Ascending aorta (tissue), 2 donors: ENCODE data around the gene C1orf141. TPM values are rescaled to one million over a fixed set of nuclear protein-coding genes. Genes with fewer than 3 reads are reported as not detected.
A peak's percentile ranks its signal among the peaks of the same experiment; 100 is the strongest.

Source experiments
- DNase-seq, 2 donors: peaks; one replicate each; pipeline ENCODE4 v3.0.0-alpha.2; 2019; ENCODE audit warnings: low spot score in 2 of 2
- H3K27ac ChIP-seq, 2 donors: fragments of 200-600 bp; sonication (generic); one replicate each; pipeline ENCODE4 v1.5.1; 2016 to 2017; ENCODE audit warnings: mild to moderate bottlenecking in 1 of 2
- H3K27me3 ChIP-seq: fragments of 200-600 bp; sonication (generic); one replicate; pipeline ENCODE4 v1.5.1; 2017
- H3K36me3 ChIP-seq, 2 donors: fragments of 200-600 bp; sonication (generic); one replicate each; pipeline ENCODE4 v1.5.1; 2016
- H3K4me1 ChIP-seq, 2 donors: fragments of 200-600 bp; sonication (generic); one replicate each; pipeline ENCODE4 v1.5.1; 2016 to 2017; ENCODE audit warnings: mild to moderate bottlenecking in 1 of 2
- H3K4me3 ChIP-seq, 2 donors: fragments of 200-600 bp; sonication (generic); one replicate each; pipeline ENCODE4 v1.5.1; 2016 to 2017; ENCODE audit warnings: mild to moderate bottlenecking in 1 of 2
- H3K9me3 ChIP-seq, 2 donors: fragments of 200-600 bp; sonication (generic); one replicate each; pipeline ENCODE4 v1.5.1; 2016
- CTCF ChIP-seq, 3 experiments: fragments of 200-600 bp in 2 of 3; fragments of 450-650 bp in 1 of 3; sonication (generic) in 2 of 3; IDR thresholded peaks; one replicate each; pipeline ENCODE4 v1.5.1; 2016 to 2019; ENCODE audit warnings: antibody characterized with exemption in 3 of 3, mild to moderate bottlenecking in 1 of 3, moderate library complexity in 1 of 3
- intact Hi-C: fragments of 100-400 bp; cut with DNase I; formaldehyde crosslinking; loops from one replicate; pipeline ENCODE4 v1.15.1; 2023
- total RNA-seq: library from RNA; depleted of rRNA; stranded (reverse); fragments of >200 nt; gene quantifications from one replicate; pipeline ENCODE4 v1.1.0, GENCODE V29; 2016

C1orf141 gene
- total RNA-seq, 1 donor from 2014 or later, result not detected

- H3K4me1 ChIP-seq, result no peaks in the 10 kb centered on the region
- TF ChIP-seq CTCF (IDR thresholded peaks at IDR 0.05), result no peak
- no peak overlapping the region for H3K4me3 ChIP-seq
- H3K9me3 ChIP-seq, result no peaks in the 10 kb centered on the region
- intact Hi-C loops, result no loop called here
- no peak overlapping the region for H3K27ac ChIP-seq
- no peaks in the 10 kb centered on the region for H3K27me3 ChIP-seq
- no peak for DNase-seq
- H3K36me3 ChIP-seq, result no peaks in the 10 kb centered on the region
Observed at GRCh38 chr1:67105508-67105907, 29.3 kb downstream of the C1orf141 start.

GRCh38 chr1:67103548-67103947 lies 31.2 kb downstream of the C1orf141 start:
- intact Hi-C loops, result no loop called here
- Histone ChIP-seq H3K36me3 (no peaks in the 10 kb centered on the region), H3K27ac (no peak overlapping the region), H3K4me1 (no peaks in the 10 kb centered on the region), H3K9me3 (no peaks in the 10 kb centered on the region), H3K27me3 (no peaks in the 10 kb centered on the region), H3K4me3 (no peak overlapping the region)
- DNase-seq, result no peak
- no peak for TF ChIP-seq CTCF (IDR thresholded peaks at IDR 0.05)

- H3K9me3 ChIP-seq, result no peaks in the 10 kb centered on the region
- H3K36me3 ChIP-seq, result no peaks in the 10 kb centered on the region
- intact Hi-C loops, result no loop called here
- peak overlapping the region in 1 of 2 donors; percentile 39 for H3K27ac ChIP-seq
- H3K27me3 ChIP-seq, result no peaks in the 10 kb centered on the region
- no peak for DNase-seq
- no peaks in the 10 kb centered on the region for H3K4me1 ChIP-seq
- no peak for TF ChIP-seq CTCF (IDR thresholded peaks at IDR 0.05)
- no peak overlapping the region for H3K4me3 ChIP-seq
Observed at GRCh38 chr1:67100833-67101232, 33.9 kb downstream of the C1orf141 start.

GRCh38 chr1:67097305-67097704 lies 37.5 kb downstream of the C1orf141 start:
- Histone ChIP-seq H3K4me3 (no peak overlapping the region), H3K4me1 (no peaks in the 10 kb centered on the region), H3K36me3 (no peaks in the 10 kb centered on the region), H3K9me3 (no peaks in the 10 kb centered on the region), H3K27me3 (no peaks in the 10 kb centered on the region), H3K27ac (no peak overlapping the region)
- DNase-seq, result no peak
- TF ChIP-seq CTCF (IDR thresholded peaks at IDR 0.05), result no peak
- intact Hi-C loops, result no loop called here

GRCh38 chr1:67094191-67094590 lies 40.6 kb downstream of the C1orf141 start:
- Histone ChIP-seq H3K4me3 (no peak overlapping the region), H3K27ac (no peak overlapping the region), H3K36me3 (no peaks in the 10 kb centered on the region), H3K4me1 (no peaks in the 10 kb centered on the region), H3K27me3 (no peaks in the 10 kb centered on the region), H3K9me3 (no peaks in the 10 kb centered on the region)
- DNase-seq, result no peak
- no peak for TF ChIP-seq CTCF (IDR thresholded peaks at IDR 0.05)
- intact Hi-C loops, result no loop called here

- intact Hi-C loops, result no loop called here
- TF ChIP-seq CTCF (IDR thresholded peaks at IDR 0.05), result no peak
- DNase-seq, result no peak
- H3K4me3 ChIP-seq, result no peak overlapping the region
- no peaks in the 10 kb centered on the region for H3K9me3 ChIP-seq
- no peaks in the 10 kb centered on the region for H3K36me3 ChIP-seq
- H3K27ac ChIP-seq, result no peak overlapping the region
- no peaks in the 10 kb centered on the region for H3K4me1 ChIP-seq
- no peaks in the 10 kb centered on the region for H3K27me3 ChIP-seq
Observed at GRCh38 chr1:67089685-67090208, 45.0 kb downstream of the C1orf141 start.
